GM12875 (cell line): ENCODE results near the gene ZEB2.

Experiments used
- H3K4me3 ChIP-seq: one replicate; pipeline ENCODE4 v1.5.1; 2011; ENCODE audit warnings: low read depth, low read length, control low read depth
- TF ChIP-seq, protein P1 (sequence below): IDR thresholded peaks from 2 replicates; pipeline ENCODE4 v1.5.1; 2011; ENCODE audit warnings: low read depth, mild to moderate bottlenecking, control low read depth, inconsistent platforms, low read length, moderate library complexity, borderline replicate concordance; ENCODE audit not compliant: insufficient read depth

Gene ZEB2

DNA sequence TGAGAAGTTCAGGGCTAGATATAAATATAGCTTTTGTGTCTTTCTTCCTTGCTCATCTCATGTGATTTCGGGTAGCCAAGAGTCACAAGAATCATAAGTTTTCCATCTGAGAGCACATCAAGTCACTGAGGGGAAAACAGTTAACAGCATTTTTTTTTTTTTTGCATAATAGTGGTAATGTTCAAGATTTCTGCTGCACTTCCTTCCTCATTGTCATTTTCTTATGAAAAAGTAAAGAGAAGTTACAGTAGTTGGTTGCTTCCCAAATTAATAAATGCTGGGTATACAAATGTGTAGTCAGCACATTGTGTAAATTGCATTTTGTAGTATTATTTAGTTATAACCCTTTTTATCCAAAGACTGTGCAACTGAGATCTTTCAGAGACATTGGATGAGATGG, 93.6 kb downstream of the ZEB2 start:
- TF ChIP-seq, protein P1, sequence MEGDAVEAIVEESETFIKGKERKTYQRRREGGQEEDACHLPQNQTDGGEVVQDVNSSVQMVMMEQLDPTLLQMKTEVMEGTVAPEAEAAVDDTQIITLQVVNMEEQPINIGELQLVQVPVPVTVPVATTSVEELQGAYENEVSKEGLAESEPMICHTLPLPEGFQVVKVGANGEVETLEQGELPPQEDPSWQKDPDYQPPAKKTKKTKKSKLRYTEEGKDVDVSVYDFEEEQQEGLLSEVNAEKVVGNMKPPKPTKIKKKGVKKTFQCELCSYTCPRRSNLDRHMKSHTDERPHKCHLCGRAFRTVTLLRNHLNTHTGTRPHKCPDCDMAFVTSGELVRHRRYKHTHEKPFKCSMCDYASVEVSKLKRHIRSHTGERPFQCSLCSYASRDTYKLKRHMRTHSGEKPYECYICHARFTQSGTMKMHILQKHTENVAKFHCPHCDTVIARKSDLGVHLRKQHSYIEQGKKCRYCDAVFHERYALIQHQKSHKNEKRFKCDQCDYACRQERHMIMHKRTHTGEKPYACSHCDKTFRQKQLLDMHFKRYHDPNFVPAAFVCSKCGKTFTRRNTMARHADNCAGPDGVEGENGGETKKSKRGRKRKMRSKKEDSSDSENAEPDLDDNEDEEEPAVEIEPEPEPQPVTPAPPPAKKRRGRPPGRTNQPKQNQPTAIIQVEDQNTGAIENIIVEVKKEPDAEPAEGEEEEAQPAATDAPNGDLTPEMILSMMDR: no peak
- H3K4me3 ChIP-seq: no peak overlapping the region

GRCh38 chr2:144424559-144425240, 95.2 kb downstream of the ZEB2 start:
- TF ChIP-seq, protein P1: no peak
- H3K4me3 ChIP-seq: no peak overlapping the region

GRCh38 chr2:144421606-144422510, 98.1 kb downstream of the ZEB2 start:
- no peak overlapping the region for H3K4me3 ChIP-seq
- TF ChIP-seq, protein P1: no peak

DNA sequence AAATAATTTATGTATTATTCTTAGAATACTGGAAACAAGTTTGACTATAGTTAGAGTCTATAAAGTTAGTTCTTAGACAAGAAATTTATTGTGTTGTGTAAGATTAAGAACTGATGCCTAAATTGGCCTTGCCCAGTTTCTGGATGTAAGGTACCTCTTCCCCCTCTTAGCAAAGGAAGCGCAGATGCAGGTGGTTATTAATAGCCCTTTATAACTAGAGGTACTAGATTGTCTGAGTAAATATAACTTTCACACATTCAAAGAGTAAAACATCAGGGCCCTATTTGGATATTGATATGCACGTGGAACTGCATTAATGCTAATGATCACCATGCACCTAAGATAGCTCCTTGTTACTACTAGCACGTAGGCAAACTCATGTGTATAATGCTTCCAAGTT, 100.7 kb downstream of the ZEB2 start:
- TF ChIP-seq, protein P1: no peak
- no peak overlapping the region for H3K4me3 ChIP-seq

DNA sequence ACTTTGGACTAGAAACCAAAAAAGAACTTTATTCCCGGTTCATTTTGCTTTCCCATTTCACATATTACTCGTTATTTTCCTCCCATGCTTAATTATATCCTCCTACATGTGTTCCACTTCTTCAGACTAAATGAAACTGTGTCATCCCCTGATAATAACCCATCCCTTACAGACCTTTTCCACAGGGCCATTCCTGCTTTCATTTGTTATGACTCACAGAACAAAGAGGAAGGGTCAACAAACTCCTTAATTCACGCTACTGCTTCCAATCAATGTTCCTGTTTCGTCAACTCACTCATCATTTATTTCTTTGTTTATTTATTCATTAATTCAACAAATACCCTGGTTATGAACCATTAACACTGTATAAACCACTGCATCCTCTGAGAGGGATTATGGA, 104.5 kb downstream of the ZEB2 start:
- TF ChIP-seq, protein P1: no peak
- H3K4me3 ChIP-seq: no peak overlapping the region

DNA sequence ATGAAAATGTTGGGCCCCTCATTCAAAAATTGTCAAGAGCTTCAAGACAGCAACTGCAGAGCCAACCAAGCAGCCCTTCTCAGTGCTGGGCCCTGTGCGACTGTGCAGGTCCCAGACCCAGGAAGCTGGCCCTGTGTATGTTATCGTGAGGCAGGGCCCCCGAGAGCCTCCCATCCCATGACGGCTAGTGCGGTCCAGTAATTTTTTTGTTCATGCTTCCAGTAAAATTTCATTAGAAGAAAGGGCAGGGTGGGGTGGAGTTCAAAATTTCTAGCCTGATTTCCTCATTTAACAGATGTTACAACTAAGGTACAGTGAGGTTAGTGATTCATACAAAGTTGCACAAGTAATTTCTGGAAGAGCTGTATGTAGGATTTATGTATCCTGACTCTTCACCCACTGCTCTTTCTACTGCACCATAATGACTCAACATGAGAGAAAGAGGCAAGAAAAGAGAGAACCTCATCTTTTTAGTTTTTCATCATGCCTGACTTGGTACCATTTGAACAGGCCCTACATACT, 105.5 kb downstream of the ZEB2 start:
- TF ChIP-seq, protein P1: no peak
- no peak overlapping the region for H3K4me3 ChIP-seq

DNA sequence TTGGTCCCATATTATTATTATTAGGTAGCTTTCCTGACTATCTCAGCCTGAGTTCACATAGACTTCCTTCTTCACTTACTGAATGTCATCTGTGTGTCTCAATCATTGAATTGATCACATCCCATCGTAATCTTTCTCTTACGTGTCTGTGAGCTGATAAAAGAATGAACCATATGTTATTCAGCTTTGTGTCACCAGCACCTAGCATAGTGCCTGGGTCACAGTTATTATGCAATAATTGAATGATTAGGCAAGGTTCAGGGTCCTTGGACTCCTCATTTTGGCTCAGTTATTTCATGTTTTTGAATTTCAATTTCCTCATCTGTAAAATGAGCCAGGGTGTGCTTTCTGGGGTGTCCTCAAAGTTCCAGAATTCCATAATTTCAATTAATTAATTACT, 107.2 kb downstream of the ZEB2 start:
- TF ChIP-seq, protein P1: no peak
- H3K4me3 ChIP-seq: no peak overlapping the region
